H1 (cell line): ENCODE data around the gene POU2F2. TPM values are rescaled to one million over a fixed set of nuclear protein-coding genes. Genes with fewer than 3 reads are reported as not detected.

Experiments used
- CTCF ChIA-PET: fragments of 300-600 bp; sonication (Branson Sonifier 250); formaldehyde crosslinking; loops from one replicate; lab custom pipeline; 2021; ENCODE audit not compliant: partially characterized antibody; lab: Charles Lee
- POLR2A ChIA-PET: fragments of 300-600 bp; sonication (Branson Sonifier 250); formaldehyde crosslinking; loops from one replicate; lab custom pipeline; 2021; ENCODE audit warnings: inconsistent platforms; ENCODE audit not compliant: partially characterized antibody; lab: Charles Lee
- DNase-seq, 2 experiments: peaks; one replicate each; pipeline versions ENCODE4 v3.0.0 to v3.0.0-alpha.2; 2010 to 2022; ENCODE audit warnings: low spot score in 2 of 2, low read depth in 1 of 2, mixed read lengths in 1 of 2
- FAIRE-seq: peaks from 2 replicates; lab custom pipeline; 2011; peaks lifted over from hg19 to GRCh38; lab: Jason Lieb, UNC
- H2AFZ ChIP-seq: 2 replicates; pipeline ENCODE4 v1.8.1; 2012; ENCODE audit warnings: low read length, inconsistent platforms
- H2AK5ac ChIP-seq: 2 replicates; pipeline ENCODE4 v1.6.1; 2013; ENCODE audit warnings: low read depth, low read length
- H2BK120ac ChIP-seq: replicated peaks from 2 replicates; pipeline ENCODE3; 2013; ENCODE audit warnings: low read depth, low read length, inconsistent platforms
- H2BK12ac ChIP-seq: 2 replicates; pipeline ENCODE4 v1.6.1; 2013; ENCODE audit warnings: low read depth, low read length
- H2BK15ac ChIP-seq: 2 replicates; pipeline ENCODE4 v1.6.1; 2013; ENCODE audit warnings: low read length
- H2BK20ac ChIP-seq: 2 replicates; pipeline ENCODE4 v1.6.1; 2013; ENCODE audit warnings: low read length
- H2BK5ac ChIP-seq: 2 replicates; pipeline ENCODE4 v1.6.1; 2013; ENCODE audit warnings: low read depth, low read length
- H3K14ac ChIP-seq: 2 replicates; pipeline ENCODE4 v1.6.1; 2013; ENCODE audit warnings: inconsistent platforms; ENCODE audit not compliant: insufficient read length
- H3K18ac ChIP-seq: 2 replicates; pipeline ENCODE4 v1.6.1; 2013; ENCODE audit warnings: low read length; ENCODE audit errors: extremely low read depth
- H3K23ac ChIP-seq: 2 replicates; pipeline ENCODE4 v1.6.1; 2013; ENCODE audit warnings: inconsistent platforms; ENCODE audit not compliant: insufficient read length
- H3K23me2 ChIP-seq: 2 replicates; pipeline ENCODE4 v1.6.1; 2013; ENCODE audit warnings: low read depth, low read length
- H3K27ac ChIP-seq: 2 replicates; pipeline ENCODE4 v1.6.1; 2011; ENCODE audit warnings: low read depth, low read length, inconsistent platforms
- H3K27me3 ChIP-seq, 4 experiments: replicated peaks in 1 of 4; 1 replicate in 1 of 4; 2 replicates in 3 of 4; pipeline versions ENCODE4 v1.6.1 to v1.8.1; 2011 to 2013; ENCODE audit warnings: low read length in 3 of 4, mild to moderate bottlenecking in 3 of 4, inconsistent platforms in 2 of 4, mixed read lengths in 2 of 4, moderate library complexity in 1 of 4; ENCODE audit not compliant: control insufficient read depth in 3 of 4, insufficient read depth in 3 of 4; ENCODE audit errors: extremely low read depth in 1 of 4
- H3K36me3 ChIP-seq, 4 experiments: 2 replicates each; pipeline versions ENCODE4 v1.6.1 to v1.8.1; 2011 to 2013; ENCODE audit warnings: mild to moderate bottlenecking in 4 of 4, low read length in 3 of 4, moderate library complexity in 2 of 4, control low read depth in 1 of 4, inconsistent platforms in 1 of 4; ENCODE audit not compliant: insufficient read depth in 4 of 4, control insufficient read depth in 2 of 4
- H3K4ac ChIP-seq: replicated peaks from 2 replicates; pipeline ENCODE3; 2013; ENCODE audit warnings: low read length, low read depth, mixed read lengths, inconsistent platforms; ENCODE audit not compliant: insufficient read length
- H3K4me1 ChIP-seq, 4 experiments: replicated peaks in 1 of 4; 1 replicate in 1 of 4; 2 replicates in 3 of 4; pipeline versions ENCODE4 v1.6.1 to v1.8.1; 2011 to 2013; ENCODE audit warnings: low read length in 3 of 4, inconsistent platforms in 2 of 4, mixed read lengths in 1 of 4; ENCODE audit not compliant: insufficient read depth in 4 of 4, control insufficient read depth in 3 of 4
- H3K4me2 ChIP-seq, 2 experiments: 2 replicates each; pipeline versions ENCODE4 v1.6.1 to v1.8.1; 2011 to 2013; ENCODE audit warnings: low read depth in 2 of 2, low read length in 2 of 2, control low read depth in 1 of 2, inconsistent platforms in 1 of 2, mild to moderate bottlenecking in 1 of 2; ENCODE audit not compliant: insufficient read depth in 1 of 2
- H3K4me3 ChIP-seq, 4 experiments: fragments of 200-600, 300-600 bp in 1 of 4; sonication (generic), shearing (Covaris generic), sonication (Bioruptor Twin) in 1 of 4; 2 replicates each; pipeline versions ENCODE4 v1.5.1 to v1.8.1; 2011 to 2016; ENCODE audit warnings: low read length in 4 of 4, low read depth in 3 of 4, control low read depth in 2 of 4, inconsistent platforms in 2 of 4, mild to moderate bottlenecking in 2 of 4, mixed read lengths in 1 of 4, moderate library complexity in 1 of 4; ENCODE audit not compliant: insufficient read depth in 2 of 4; ENCODE audit errors: extremely low read depth in 1 of 4
- H3K56ac ChIP-seq: replicated peaks from 2 replicates; pipeline ENCODE3; 2013; ENCODE audit warnings: low read depth, mild to moderate bottlenecking, mixed read lengths, low read length, inconsistent platforms; ENCODE audit not compliant: insufficient read length
- H3K79me1 ChIP-seq: 2 replicates; pipeline ENCODE4 v1.6.1; 2013; ENCODE audit warnings: low read depth, low read length, control low read depth
- H3K79me2 ChIP-seq, 2 experiments: 2 replicates each; pipeline versions ENCODE4 v1.6.1 to v1.8.1; 2012 to 2013; ENCODE audit warnings: low read length in 2 of 2, mild to moderate bottlenecking in 2 of 2, inconsistent platforms in 1 of 2; ENCODE audit not compliant: insufficient read depth in 2 of 2, control insufficient read depth in 1 of 2
- H3K9ac ChIP-seq, 4 experiments: replicated peaks in 1 of 4; 1 replicate in 1 of 4; 2 replicates in 3 of 4; pipeline versions ENCODE4 v1.6.1 to v1.8.1; 2011 to 2013; ENCODE audit warnings: low read depth in 3 of 4, low read length in 3 of 4, control low read depth in 2 of 4, mild to moderate bottlenecking in 2 of 4, moderate library complexity in 2 of 4, inconsistent platforms in 1 of 4; ENCODE audit errors: extremely low read depth in 1 of 4
- H3K9me3 ChIP-seq, 2 experiments: 2 replicates each; pipeline versions ENCODE4 v1.6.1 to v1.8.1; 2012 to 2013; ENCODE audit warnings: mild to moderate bottlenecking in 2 of 2, moderate library complexity in 2 of 2, control low read depth in 1 of 2, inconsistent platforms in 1 of 2, low read depth in 1 of 2, low read length in 1 of 2, mixed read lengths in 1 of 2; ENCODE audit not compliant: insufficient read depth in 2 of 2
- H4K20me1 ChIP-seq, 2 experiments: replicated peaks in 1 of 2; 2 replicates each; pipeline versions ENCODE3 to v1.8.1; 2011 to 2013; ENCODE audit warnings: inconsistent platforms in 2 of 2, low read length in 2 of 2, mild to moderate bottlenecking in 1 of 2; ENCODE audit not compliant: insufficient read depth in 2 of 2, control insufficient read depth in 1 of 2
- H4K5ac ChIP-seq: 2 replicates; pipeline ENCODE4 v1.6.1; 2013; ENCODE audit warnings: low read length, low read depth, mixed read lengths, inconsistent platforms; ENCODE audit not compliant: insufficient read length
- H4K8ac ChIP-seq: 2 replicates; pipeline ENCODE4 v1.8.0; 2013; ENCODE audit warnings: mild to moderate bottlenecking, moderate library complexity, low read length, inconsistent platforms; ENCODE audit not compliant: insufficient read depth; ENCODE audit errors: extremely low read depth
- H4K91ac ChIP-seq: replicated peaks from 2 replicates; pipeline ENCODE3; 2013; ENCODE audit warnings: low read length, mixed read lengths, inconsistent platforms; ENCODE audit not compliant: insufficient read length
- NANOG ChIP-seq: IDR thresholded peaks from 2 replicates; pipeline ENCODE4 v1.6.1; 2011; ENCODE audit warnings: low read length, low read depth, mild to moderate bottlenecking, inconsistent platforms; ENCODE audit not compliant: insufficient read depth, poor library complexity, severe bottlenecking
- WGBS, 2 experiments: shearing (Covaris generic) in 1 of 2; methylation state at CpG; one replicate each; pipeline versions ENCODE4 v1.1.6 to v1.1.7; 2013 to 2015; ENCODE audit warnings: low lambda C conversion rate in 2 of 2, mixed read lengths in 2 of 2, inconsistent platforms in 1 of 2, low coverage in 1 of 2, missing lambda C conversion rate in 1 of 2; ENCODE audit not compliant: insufficient replicate concordance in 2 of 2, insufficient coverage in 1 of 2, insufficient read length in 1 of 2; ENCODE audit errors: extremely low coverage in 1 of 2, missing lambda C conversion rate in 1 of 2; 5-methylcytosine and 5-hydroxymethylcytosine counted together
- polyA plus RNA-seq, 7 experiments: library from polyadenylated mRNA; depleted of rRNA in 3 of 7; stranded (reverse) in 5 of 7; unstranded in 2 of 7; fragments of >200 nt in 5 of 7; fragments of 200-250 nt in 2 of 7; gene quantifications; 1 replicate in 5 of 7; 2 replicates in 1 of 7; 4 replicates in 1 of 7; pipeline versions ENCODE4 v1.2.1 to v1.2.3, GENCODE V29; 2011 to 2013; ENCODE audit warnings: missing spikeins in 2 of 7, mixed read lengths in 2 of 7
- total RNA-seq: library from RNA; stranded (reverse); fragmentation: NEBNext Ultra II Directional; extraction: Animal tissue kit (Norgen Biotek cat#: 25700); gene quantifications from 2 replicates; pipeline ENCODE4 v1.2.1, GENCODE V29; 2021
- TF ChIP-seq, protein P1 (sequence below): IDR thresholded peaks from 2 replicates; pipeline ENCODE4 v1.6.1; 2012; ENCODE audit warnings: inconsistent platforms

The POU2F2 gene
- total and polyA plus RNA-seq, 2 of the 8 experiments (the other 6 are each of a cell fraction or from before 2014, with no cell fraction given): 5.0 to 6.1 TPM

GRCh38 chr19:42071247-42071646, 61.0 kb downstream of the POU2F2 start:
- Histone ChIP-seq H3K4me2 (no peak overlapping the region; a peak in 1 of 4 replicates), H4K8ac (no peak overlapping the region), H3K4me1 (peaks cover 0 to 18% (median 8%) of the 10 kb centered on the region in 4 experiments; a peak in 6 of 7 replicates), H3K56ac (no peak overlapping the region), H2BK5ac (no peak overlapping the region), H4K91ac (no peak overlapping the region), H2BK12ac (0 out of 2 replicates have a peak overlapping the region, but pooled peaks have one; percentile 33), H3K18ac (no peak overlapping the region), H3K79me1 (peaks cover 12% of the 10 kb centered on the region), H2BK15ac (peak overlapping the region; percentile 75; the same call in 1 of the 2 replicates), H2BK20ac (no peak overlapping the region), H3K23ac (no peak overlapping the region), H2AFZ (no peak overlapping the region), H2AK5ac (no peak overlapping the region), H3K9ac (no peak overlapping the region), H2BK120ac (no peak overlapping the region), H3K36me3 (no peaks in the 10 kb centered on the region), H3K79me2 (peaks cover 0 to 23% of the 10 kb centered on the region in 2 experiments; a peak in 3 of 4 replicates), H4K5ac (no peak overlapping the region), H4K20me1 (peaks cover 0 to 7% of the 10 kb centered on the region in 2 experiments), H3K27me3 (no peaks in the 10 kb centered on the region), H3K4ac (no peak overlapping the region), H3K9me3 (no peaks in the 10 kb centered on the region), H3K14ac (no peak overlapping the region), H3K4me3 (no peak overlapping the region), H3K27ac (no peak overlapping the region), H3K23me2 (peaks cover 22% of the 10 kb centered on the region)
- CTCF ChIA-PET: interaction anchor here (0.6 to 1.1 kb wide), 5 partner anchors 10 to 1886 kb away, joined by 3 to 4 read pairs (median 3); no protein-coding TSS in a partner anchor
- TF ChIP-seq, protein P1, sequence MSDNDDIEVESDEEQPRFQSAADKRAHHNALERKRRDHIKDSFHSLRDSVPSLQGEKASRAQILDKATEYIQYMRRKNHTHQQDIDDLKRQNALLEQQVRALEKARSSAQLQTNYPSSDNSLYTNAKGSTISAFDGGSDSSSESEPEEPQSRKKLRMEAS: peak; percentile 36; the same call in 1 of the 2 replicates
- no peak for TF ChIP-seq NANOG
- DNase-seq: no peak
- no peak for FAIRE-seq
- POLR2A ChIA-PET: interaction anchor here (0.5 to 1.6 kb wide), 6 partner anchors 10 to 1462 kb away, joined by 3 to 6 read pairs (median 3); partner anchors contain the start of gene ZNF575
- WGBS, 2 experiments: 87% methylated on average over 9 of the region's 12 CpGs; no CpG with 5 or more reads in 1 of the 2 experiments
